SK-N-MC (cell line): ENCODE results near the gene SF3A2.

Source experiments
- DNase-seq: peaks from one replicate; pipeline ENCODE4 v3.0.0-alpha.2; 2011; ENCODE audit warnings: low read depth, low spot score
- H3K27ac ChIP-seq: fragments of 200-600 bp; sonication (generic); 2 replicates; pipeline ENCODE4 v1.5.1; 2016; ENCODE audit warnings: mixed run types
- H3K36me3 ChIP-seq: fragments of 200-600 bp; sonication (generic); 2 replicates; pipeline ENCODE4 v1.6.1; 2017; ENCODE audit warnings: antibody characterized with exemption, low read length, mixed read lengths; ENCODE audit not compliant: insufficient read depth
- H3K4me3 ChIP-seq: fragments of 200-600 bp; sonication (generic); 2 replicates; pipeline ENCODE4 v1.5.1; 2016
- H3K9ac ChIP-seq: fragments of 200-600 bp; sonication (generic); 2 replicates; pipeline ENCODE4 v1.8.0; 2017; ENCODE audit warnings: mixed run types, mixed read lengths; ENCODE audit not compliant: insufficient read length
- H3K9me3 ChIP-seq: fragments of 200-600 bp; sonication (generic); 2 replicates; pipeline ENCODE4 v1.6.1; 2017; ENCODE audit warnings: low read depth, mild to moderate bottlenecking, antibody characterized with exemption, low read length, moderate library complexity, mixed read lengths
- EZH2 ChIP-seq: fragments of 200-600 bp; sonication (generic); IDR thresholded peaks from one replicate; pipeline ENCODE4 v1.6.1; 2017; ENCODE audit warnings: antibody characterized with exemption
- FOXP2 ChIP-seq: optimal IDR thresholded peaks from 2 replicates; pipeline ENCODE3; 2011; ENCODE audit warnings: mild to moderate bottlenecking, moderate library complexity; ENCODE audit not compliant: insufficient read depth; ENCODE audit errors: extremely low read length, control extremely low read depth
- POLR2AphosphoS5 ChIP-seq: IDR thresholded peaks from 2 replicates; pipeline ENCODE4 v1.6.1; 2012; ENCODE audit warnings: mild to moderate bottlenecking, low read depth, low read length, borderline replicate concordance

Gene SF3A2

DNA sequence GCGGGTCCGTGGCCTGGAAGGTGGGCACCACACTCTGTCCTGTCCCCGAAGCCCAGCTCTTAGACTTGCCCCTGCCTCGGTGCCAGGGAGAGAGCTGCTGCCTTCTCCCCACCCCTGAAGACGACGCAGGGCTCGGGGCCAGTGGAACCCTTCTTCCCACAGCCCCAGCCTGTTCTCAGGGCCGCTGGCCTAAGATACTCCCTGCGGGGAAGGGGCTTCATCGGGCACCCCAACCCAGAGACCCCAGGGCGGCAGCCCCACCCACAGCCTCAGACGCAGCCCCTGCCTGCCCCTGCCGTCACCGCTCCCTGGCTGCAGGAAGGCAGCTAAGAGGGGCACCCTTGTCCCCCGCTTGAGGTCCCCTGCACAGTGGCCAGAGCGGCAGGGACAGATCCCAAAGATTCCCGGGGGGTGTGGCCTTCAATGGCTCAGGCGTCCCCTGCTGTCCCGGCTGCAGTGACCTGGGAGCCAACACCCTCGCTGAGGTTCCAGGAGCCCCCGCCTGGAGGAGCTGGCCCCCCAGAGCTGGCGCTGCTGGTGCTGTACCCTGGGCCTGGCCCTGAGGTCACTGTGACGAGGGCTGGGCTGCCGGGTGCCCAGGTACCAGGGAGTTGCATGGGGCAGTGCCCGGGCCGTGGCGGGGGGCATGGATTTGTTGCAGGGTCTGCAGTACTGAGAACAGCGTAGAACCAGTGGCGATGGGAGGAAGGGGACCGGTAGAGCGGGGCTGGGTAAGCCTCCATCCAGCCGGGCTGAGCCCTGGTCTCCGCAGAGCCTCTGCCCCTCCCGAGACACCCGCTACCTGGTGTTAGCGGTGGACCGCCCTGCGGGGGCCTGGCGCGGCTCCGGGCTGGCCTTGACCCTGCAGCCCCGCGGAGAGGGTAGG lies 13.5 kb downstream of the SF3A2 start:
- TF ChIP-seq FOXP2, result no peak
- no peak for TF ChIP-seq POLR2AphosphoS5
- no peak for TF ChIP-seq EZH2
- H3K9me3 ChIP-seq, result no peaks in the 10 kb centered on the region

DNA sequence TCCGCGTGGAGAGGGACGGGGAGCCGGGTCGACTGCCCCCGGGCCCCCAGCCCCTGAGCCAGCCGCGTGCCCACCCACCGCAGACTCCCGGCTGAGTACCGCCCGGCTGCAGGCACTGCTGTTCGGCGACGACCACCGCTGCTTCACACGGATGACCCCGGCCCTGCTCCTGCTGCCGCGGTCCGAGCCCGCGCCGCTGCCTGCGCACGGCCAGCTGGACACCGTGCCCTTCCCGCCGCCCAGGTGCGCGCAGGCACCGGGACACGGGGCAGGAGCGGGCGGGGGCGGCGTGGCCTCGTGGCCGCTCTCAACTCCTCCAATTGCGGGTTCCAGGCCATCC lies 14.1 kb downstream of the SF3A2 start:
- no peak for TF ChIP-seq FOXP2
- peaks cover 20% of the 10 kb centered on the region; the same call in 1 of the 2 replicates for H3K36me3 ChIP-seq
- H3K4me3 ChIP-seq, result no peak overlapping the region
- H3K27ac ChIP-seq, result no peak overlapping the region
- no peaks in the 10 kb centered on the region for H3K9me3 ChIP-seq
- no peak for DNase-seq
- no peak overlapping the region for H3K9ac ChIP-seq

More for the DNA sequence above, 13.5 kb downstream of the SF3A2 start:
- H3K9ac ChIP-seq, result no peak overlapping the region
- no peak overlapping the region for H3K4me3 ChIP-seq
- no peak for DNase-seq
- H3K36me3 ChIP-seq, result peaks cover 27% of the 10 kb centered on the region; the same call in 1 of the 2 replicates
- H3K27ac ChIP-seq, result no peak overlapping the region

DNA sequence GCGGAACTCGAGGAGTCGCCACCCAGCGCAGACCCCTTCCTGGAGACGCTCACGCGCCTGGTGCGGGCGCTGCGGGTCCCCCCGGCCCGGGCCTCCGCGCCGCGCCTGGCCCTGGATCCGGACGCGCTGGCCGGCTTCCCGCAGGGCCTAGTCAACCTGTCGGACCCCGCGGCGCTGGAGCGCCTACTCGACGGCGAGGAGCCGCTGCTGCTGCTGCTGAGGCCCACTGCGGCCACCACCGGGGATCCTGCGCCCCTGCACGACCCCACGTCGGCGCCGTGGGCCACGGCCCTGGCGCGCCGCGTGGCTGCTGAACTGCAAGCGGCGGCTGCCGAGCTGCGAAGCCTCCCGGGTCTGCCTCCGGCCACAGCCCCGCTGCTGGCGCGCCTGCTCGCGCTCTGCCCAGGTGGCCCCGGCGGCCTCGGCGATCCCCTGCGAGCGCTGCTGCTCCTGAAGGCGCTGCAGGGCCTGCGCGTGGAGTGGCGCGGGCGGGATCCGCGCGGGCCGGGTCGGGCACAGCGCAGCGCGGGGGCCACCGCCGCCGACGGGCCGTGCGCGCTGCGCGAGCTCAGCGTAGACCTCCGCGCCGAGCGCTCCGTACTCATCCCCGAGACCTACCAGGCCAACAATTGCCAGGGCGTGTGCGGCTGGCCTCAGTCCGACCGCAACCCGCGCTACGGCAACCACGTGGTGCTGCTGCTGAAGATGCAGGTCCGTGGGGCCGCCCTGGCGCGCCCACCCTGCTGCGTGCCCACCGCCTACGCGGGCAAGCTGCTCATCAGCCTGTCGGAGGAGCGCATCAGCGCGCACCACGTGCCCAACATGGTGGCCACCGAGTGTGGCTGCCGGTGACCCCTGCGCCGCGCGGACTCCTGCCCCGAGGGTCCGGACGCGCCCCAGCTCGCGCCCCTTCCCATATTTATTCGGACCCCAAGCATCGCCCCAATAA lies 14.8 kb downstream of the SF3A2 start:
- Histone ChIP-seq H3K9me3 (no peaks in the 10 kb centered on the region), H3K9ac (no peak overlapping the region), H3K36me3 (peaks cover 14% of the 10 kb centered on the region; the same call in 1 of the 2 replicates), H3K27ac (no peak overlapping the region), H3K4me3 (no peak overlapping the region)
- no peak for DNase-seq
- TF ChIP-seq POLR2AphosphoS5 (no peak), FOXP2 (no peak), EZH2 (peak; percentile 48)

DNA sequence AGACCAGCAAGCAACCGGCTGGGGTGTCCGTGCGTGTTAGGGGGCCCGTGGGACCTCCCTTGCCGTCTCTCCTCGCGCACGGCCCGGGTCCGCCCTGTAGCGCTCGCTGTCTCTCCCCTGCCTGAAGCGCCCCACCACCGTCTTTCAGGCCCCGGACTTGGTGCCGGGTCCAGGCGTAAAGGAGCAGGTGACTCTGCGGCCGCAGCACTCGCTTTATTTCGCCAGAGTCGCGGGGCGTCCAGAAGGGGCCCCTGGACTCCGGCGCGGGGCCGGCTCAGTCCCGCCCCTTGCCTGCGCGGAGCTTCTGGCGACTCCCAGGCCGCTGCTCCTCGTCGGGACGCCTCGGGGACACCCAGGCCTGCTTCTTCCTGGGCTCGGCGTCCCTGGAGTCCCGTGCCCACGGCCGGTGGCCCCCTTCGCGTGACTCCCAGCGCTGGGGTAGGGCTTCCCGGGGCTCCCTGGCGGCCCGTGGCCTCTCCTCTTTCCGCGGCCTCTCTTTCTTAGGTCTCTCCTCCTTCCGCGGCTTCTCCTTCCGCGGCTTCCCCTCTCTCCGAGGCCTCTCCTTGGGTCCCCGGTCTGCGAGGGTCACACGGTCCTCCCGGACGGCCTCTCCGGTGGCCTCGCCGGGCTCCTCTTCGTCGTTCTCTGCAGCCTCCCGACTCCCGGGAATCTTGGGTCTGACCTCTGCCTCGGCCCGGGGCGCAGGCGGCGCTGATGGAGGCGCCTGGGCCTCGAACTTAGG lies 15.6 kb downstream of the SF3A2 start:
- Histone ChIP-seq H3K36me3 (peaks cover 6% of the 10 kb centered on the region; the same call in 1 of the 2 replicates), H3K9ac (no peak overlapping the region), H3K27ac (no peak overlapping the region), H3K9me3 (no peaks in the 10 kb centered on the region), H3K4me3 (no peak overlapping the region)
- no peak for DNase-seq
- TF ChIP-seq EZH2, result peak; percentile 6
- no peak for TF ChIP-seq FOXP2
- TF ChIP-seq POLR2AphosphoS5, result no peak

DNA sequence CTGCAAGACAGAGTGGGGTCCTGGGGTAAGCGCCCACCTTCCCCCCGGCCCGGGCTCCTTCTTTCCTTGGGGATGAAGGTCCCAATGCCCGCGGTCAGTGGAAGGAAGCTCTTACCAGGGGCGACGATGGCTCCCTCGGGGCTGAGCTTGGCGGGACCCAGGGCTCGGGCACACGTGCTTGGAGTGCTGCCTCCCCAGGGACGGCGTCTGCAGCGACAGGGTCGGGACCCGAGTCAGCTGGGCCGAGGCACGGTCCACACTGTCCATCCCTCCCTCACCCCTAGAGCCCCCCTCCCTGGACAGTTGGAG lies 16.1 kb downstream of the SF3A2 start:
- no peak overlapping the region for H3K27ac ChIP-seq
- peaks cover under 1% of the 10 kb centered on the region; the same call in 1 of the 2 replicates for H3K36me3 ChIP-seq
- H3K9me3 ChIP-seq, result no peaks in the 10 kb centered on the region
- no peak for DNase-seq
- H3K4me3 ChIP-seq, result no peak overlapping the region
- H3K9ac ChIP-seq, result no peak overlapping the region
- TF ChIP-seq EZH2 (no peak), POLR2AphosphoS5 (no peak), FOXP2 (no peak)

DNA sequence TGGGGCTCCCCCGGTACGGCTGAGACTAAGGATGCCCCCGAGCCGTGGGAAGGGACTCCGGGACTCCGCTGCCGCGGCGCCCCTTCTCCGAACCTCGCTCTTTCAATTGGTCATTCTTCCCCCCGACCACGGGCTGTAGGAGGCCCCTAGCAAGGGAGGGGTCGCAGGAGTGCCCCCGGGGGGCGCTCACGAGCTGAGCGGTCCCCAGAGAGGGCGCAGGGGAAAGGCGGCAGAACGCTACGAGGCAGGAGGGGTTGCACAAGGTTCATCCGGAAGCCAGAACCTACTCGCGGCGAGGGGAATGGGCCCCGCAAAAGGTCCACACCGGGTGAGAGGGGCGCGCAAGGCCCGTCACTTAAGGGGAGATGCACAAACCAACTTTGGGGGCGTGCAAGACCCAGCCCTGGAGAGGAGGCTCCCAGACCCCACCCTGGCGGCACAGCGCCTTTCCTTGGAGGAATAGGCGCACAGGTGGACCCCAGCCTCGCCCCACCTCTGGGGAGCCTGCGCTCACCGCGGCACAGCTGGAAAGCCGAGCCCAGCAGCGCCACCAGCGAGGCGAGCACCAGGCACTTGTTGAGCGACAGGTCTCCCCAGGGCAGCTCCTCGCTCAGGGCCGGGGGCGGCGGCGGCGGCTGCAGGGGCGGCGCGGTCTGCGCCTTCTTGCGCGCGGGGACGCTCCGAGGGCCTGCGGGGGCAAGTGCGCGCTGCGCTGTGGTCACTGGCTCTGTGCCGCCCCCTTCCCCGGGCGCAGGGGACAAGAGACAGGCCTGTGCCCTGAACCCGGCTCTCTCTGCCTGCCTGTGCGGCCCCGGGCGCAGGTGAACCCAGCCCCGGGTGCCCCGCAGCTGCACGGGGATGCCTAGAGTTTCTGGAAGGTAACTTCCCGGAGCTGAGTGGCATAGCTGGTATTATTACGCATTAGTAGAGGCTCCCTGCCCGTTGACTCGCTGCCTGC lies 16.8 kb downstream of the SF3A2 start:
- H3K36me3 ChIP-seq, result no peaks in the 10 kb centered on the region
- H3K27ac ChIP-seq, result no peak overlapping the region
- TF ChIP-seq EZH2 (no peak), POLR2AphosphoS5 (no peak), FOXP2 (no peak)
- DNase-seq, result no peak
- no peak overlapping the region for H3K4me3 ChIP-seq
- H3K9me3 ChIP-seq, result no peaks in the 10 kb centered on the region
- no peak overlapping the region for H3K9ac ChIP-seq
